HG02798 (cell line): ENCODE measurements around the gene TSC22D2.
"Not testable (repeated sequence)": the region's sequence is repeated elsewhere in the genome, so short reads cannot be mapped to it uniquely, and the experiment has no call there.

Experiments
- ATAC-seq: cut with Tn5 transposase; IDR thresholded peaks from one replicate; pipeline ENCODE4 v1.9.1; 2021; ENCODE audit warnings: mild to moderate bottlenecking; ENCODE audit not compliant: unreplicated experiment, poor library complexity

TSC22D2 gene

GRCh38 chr3:150472421-150472820, 64.3 kb downstream of the TSC22D2 start:
- ATAC-seq: no peak

GRCh38 chr3:150473161-150473560, 65.1 kb downstream of the TSC22D2 start:
- not testable (repeated sequence) for ATAC-seq

GRCh38 chr3:150479370-150479769, 71.3 kb downstream of the TSC22D2 start:
- no peak for ATAC-seq

GRCh38 chr3:150480877-150481276, 72.8 kb downstream of the TSC22D2 start:
- no peak for ATAC-seq

GRCh38 chr3:150483226-150483625, 75.1 kb downstream of the TSC22D2 start:
- ATAC-seq: no peak

- no peak for ATAC-seq
These were observed 76.3 kb downstream of the TSC22D2 start for GRCh38 chr3:150484410-150484809.

GRCh38 chr3:150488867-150489266, 80.8 kb downstream of the TSC22D2 start:
- no peak for ATAC-seq

GRCh38 chr3:150490277-150490986, 82.3 kb downstream of the TSC22D2 start:
- no peak for ATAC-seq

GRCh38 chr3:150494411-150494977, 86.4 kb downstream of the TSC22D2 start:
- no peak for ATAC-seq

GRCh38 chr3:150495149-150495548, 87.1 kb downstream of the TSC22D2 start:
- ATAC-seq: no peak

GRCh38 chr3:150495563-150496168, 87.6 kb downstream of the TSC22D2 start:
- no peak for ATAC-seq

- no peak for ATAC-seq
These were observed 89.9 kb downstream of the TSC22D2 start for GRCh38 chr3:150497956-150498355.

- ATAC-seq: not testable (repeated sequence)
These were observed 92.9 kb downstream of the TSC22D2 start for GRCh38 chr3:150500960-150501359.

- ATAC-seq: no peak
These were observed 95.5 kb downstream of the TSC22D2 start for GRCh38 chr3:150503402-150504099.

- ATAC-seq: no peak
These were observed 96.4 kb downstream of the TSC22D2 start for GRCh38 chr3:150504483-150504882.

- ATAC-seq: no peak
These were observed 100.3 kb downstream of the TSC22D2 start for GRCh38 chr3:150508401-150508800.

GRCh38 chr3:150509780-150510179, 101.7 kb downstream of the TSC22D2 start:
- no peak for ATAC-seq

GRCh38 chr3:150511122-150511821, 103.2 kb downstream of the TSC22D2 start:
- no peak for ATAC-seq

GRCh38 chr3:150515210-150515609, 107.1 kb downstream of the TSC22D2 start:
- ATAC-seq: no peak
